HL-60/S4 treated with phorbol 12-myristate 13-acetate at 8.2 ng/mL for 4 days and 3 days (cell line): ENCODE data around the gene KCNMA1.
"Not testable (repeated sequence)": the region's sequence is repeated elsewhere in the genome, so short reads cannot be mapped to it uniquely, and the experiment has no call there.

ENCODE experiments used
- in situ Hi-C: fragments of 300-500 bp; cut with MboI; formaldehyde crosslinking; loops from 2 replicates; pipeline ENCODE4 v1.15.0; 2022; ENCODE audit warnings: low sequenced_read_pairs

The KCNMA1 gene

DNA sequence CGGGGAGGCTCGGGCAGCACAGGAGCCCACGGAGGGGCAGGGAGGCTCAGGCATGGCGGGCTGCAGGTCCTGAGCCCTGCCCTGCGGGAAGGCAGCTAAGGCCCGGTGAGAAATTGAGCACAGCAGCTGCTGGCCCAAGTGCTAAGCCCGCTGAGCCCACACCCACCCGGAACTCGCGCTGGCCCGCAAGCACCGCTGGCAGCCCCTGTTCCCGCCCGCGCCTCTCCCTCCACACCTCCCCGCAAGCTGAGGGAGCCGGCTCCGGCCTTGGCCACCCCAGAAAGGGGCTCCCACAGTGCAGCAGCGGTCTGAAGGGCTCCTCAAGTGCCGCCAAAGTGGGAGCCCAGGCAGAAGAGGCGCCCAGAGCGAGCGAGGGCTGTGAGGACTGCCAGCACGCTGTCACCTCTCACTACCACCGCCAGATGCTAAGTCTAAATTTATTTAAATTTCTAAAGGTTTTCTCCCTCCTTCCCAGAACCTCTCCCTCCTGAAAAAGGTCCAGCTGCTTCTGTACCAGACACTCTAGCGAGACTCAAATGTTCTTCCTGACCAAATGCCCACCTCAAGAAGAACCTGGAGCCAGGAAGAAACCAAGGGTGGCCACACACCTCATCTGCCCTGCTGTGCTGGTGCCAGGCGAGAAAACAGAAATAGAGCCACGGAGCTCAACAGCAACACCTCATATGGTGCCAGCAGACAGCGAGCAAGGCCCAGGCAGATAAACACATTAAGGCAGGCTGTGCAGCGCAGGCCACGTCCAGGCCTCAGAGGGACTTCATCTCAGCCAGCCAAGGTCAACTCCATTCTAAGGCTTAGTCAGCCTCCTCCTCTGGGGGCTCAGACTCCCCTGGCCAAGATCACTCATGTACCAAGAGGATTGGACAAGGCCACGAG is 47.0 kb downstream of the KCNMA1 start:
- in situ Hi-C loops = no loop called here

- in situ Hi-C loops = not testable (repeated sequence)
These were observed 47.9 kb downstream of the KCNMA1 start for GRCh38 chr10:77589703-77590102.

GRCh38 chr10:77588886-77589285 is 48.7 kb downstream of the KCNMA1 start:
- in situ Hi-C loops = no loop called here

DNA sequence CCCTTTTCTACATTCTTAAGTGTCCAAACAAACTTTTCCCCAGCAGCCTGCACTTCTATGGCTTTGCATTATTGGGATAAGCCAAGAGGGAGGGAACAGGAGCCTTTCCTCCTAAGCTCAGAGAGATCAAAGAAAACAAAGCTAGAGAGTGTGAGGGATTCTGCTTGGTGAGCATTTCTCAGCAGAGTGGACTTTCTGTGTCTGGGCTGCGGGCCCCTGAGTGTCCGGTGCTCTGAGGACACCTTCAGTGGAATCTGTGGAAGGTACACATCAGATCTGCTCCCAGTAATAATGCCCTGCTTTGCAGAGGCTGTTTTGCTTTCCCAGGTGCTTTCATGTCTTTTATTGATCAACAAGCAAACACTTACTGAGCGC is 50.2 kb downstream of the KCNMA1 start:
- in situ Hi-C loops = no loop called here

- in situ Hi-C loops = no loop called here
These were observed 50.7 kb downstream of the KCNMA1 start for GRCh38 chr10:77586719-77587415.

DNA sequence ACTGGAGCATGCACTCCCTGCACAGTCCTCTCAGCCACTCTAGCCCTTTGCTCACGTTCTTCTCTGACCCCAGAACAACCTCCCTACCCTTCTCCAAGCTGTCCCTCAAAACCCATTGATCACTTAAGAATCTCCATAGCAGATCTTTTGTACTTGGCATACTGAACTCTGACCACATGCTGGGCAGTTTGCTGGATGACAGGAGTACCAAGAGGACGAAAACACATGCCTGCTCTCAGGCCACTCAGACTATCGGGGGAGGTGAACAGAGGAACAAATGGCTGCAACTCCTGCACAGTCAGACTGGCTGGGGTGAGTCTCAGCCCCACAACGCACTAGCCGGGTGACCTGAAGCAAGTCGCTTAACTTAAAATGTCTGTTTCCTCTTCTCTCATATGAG is 52.7 kb downstream of the KCNMA1 start:
- in situ Hi-C loops = no loop called here

GRCh38 chr10:77583527-77583926 is 54.1 kb downstream of the KCNMA1 start:
- in situ Hi-C loops = no loop called here

- in situ Hi-C loops = no loop called here
These were observed 54.9 kb downstream of the KCNMA1 start for GRCh38 chr10:77582710-77583115.

DNA sequence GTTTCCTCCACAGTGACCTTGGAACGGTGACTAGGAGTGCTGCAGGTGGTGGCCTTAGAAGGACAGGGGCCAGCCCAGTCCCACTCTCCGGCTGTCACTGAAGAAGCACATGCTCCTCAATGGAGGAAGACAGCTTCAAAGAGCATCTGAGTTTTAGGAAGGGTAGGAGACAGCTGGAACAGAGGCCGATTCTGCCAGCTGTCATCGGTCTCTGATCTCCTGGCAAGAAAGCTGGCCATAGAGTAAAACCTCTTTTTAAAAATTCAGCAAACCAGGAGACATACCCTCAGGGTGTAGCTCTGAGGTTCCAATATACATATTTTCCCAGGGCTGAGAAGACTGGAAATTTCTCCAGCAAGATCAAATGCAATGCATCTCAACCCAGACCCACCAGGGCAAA is 55.9 kb downstream of the KCNMA1 start:
- in situ Hi-C loops = no loop called here

GRCh38 chr10:77580482-77580881 is 57.1 kb downstream of the KCNMA1 start:
- in situ Hi-C loops = no loop called here

- in situ Hi-C loops = no loop called here
These were observed 58.9 kb downstream of the KCNMA1 start for GRCh38 chr10:77578583-77579227.

DNA sequence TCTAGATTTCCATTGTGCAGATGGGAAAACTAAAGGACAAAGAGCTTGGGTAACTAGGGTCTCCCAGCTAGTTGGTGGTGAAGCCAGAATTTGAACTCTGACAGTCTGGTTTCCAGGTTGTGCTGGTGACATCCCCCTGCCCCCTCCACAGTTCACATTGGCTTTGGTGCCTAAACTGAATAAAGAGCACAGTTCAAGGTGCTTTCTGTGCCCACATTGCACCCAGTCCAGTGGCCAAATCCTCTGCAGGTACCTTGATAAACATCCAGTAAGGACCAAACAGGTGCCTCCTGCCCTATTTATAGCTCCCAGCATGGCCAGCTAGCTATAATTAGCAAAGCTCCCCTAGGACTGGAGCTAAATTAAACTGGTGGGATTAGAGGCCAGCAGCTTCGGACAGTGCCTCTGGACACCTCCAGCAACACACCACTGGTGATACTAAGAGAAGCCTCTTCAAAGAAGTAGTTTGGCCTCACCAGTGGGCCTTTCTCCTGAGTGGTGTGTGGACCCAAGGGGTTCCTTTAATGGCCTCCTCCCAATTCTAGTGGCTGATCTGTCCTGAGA is 59.9 kb downstream of the KCNMA1 start:
- in situ Hi-C loops = no loop called here

- in situ Hi-C loops = no loop called here
These were observed 61.1 kb downstream of the KCNMA1 start for GRCh38 chr10:77576444-77577032.

DNA sequence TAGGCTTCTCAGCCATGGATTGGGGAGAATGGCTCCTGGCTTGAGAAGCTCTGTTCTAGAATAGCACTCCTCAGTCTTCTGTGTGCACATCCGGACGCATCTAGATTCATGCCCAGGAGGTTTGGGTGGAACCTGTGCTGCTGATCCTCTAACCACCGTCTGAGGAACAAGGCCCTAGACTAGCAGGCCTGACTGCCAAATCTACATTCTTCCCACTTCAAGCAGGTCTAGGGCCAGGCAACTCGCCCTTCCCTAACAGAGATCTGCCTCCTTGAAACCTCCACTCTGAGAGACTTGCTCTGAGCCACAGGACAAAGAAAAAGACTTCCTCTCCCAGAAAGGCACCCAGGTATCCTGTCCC is 61.6 kb downstream of the KCNMA1 start:
- in situ Hi-C loops = no loop called here

- in situ Hi-C loops = no loop called here
These were observed 62.2 kb downstream of the KCNMA1 start for GRCh38 chr10:77575271-77576006.

GRCh38 chr10:77574438-77574837 is 63.2 kb downstream of the KCNMA1 start:
- in situ Hi-C loops = no loop called here

GRCh38 chr10:77572520-77572919 is 65.1 kb downstream of the KCNMA1 start:
- in situ Hi-C loops = not testable (repeated sequence)

GRCh38 chr10:77571490-77571889 is 66.1 kb downstream of the KCNMA1 start:
- in situ Hi-C loops = no loop called here

- in situ Hi-C loops = no loop called here
These were observed 70.6 kb downstream of the KCNMA1 start for GRCh38 chr10:77566914-77567566.

DNA sequence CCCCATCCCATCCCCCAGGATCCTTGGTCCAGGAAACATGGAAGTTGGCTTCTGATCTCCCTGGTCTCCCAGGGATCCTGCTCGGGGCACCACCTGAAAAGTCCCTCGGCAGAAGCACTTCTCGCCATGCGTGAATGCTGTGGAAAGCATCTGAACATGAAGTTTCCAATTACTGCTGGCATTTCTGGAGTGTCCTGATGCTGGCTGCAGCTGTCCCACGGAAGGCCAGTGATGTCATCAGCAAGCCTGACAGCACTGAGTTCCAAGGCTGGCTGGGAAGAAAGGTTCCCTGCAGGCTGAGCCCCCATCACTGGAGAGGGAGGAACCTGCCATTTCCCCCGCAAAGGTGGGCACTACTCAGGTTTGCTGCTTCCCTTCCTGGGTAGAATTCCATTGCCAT is 71.4 kb downstream of the KCNMA1 start:
- in situ Hi-C loops = no loop called here
